CD4-positive, alpha-beta T cell treated with Interleukin-17A for 4 hours (primary cell): Measurements from ENCODE around the gene USP7.
"Not testable (repeated sequence)": the region's sequence is repeated elsewhere in the genome, so short reads cannot be mapped to it uniquely, and the experiment has no call there.

Experiments used
- DNase-seq: peaks from one replicate; pipeline ENCODE4 v3.0.0-alpha.2; 2020; ENCODE audit warnings: mixed read lengths

Gene USP7

GRCh38 chr16:8921347-8921984 lies 42.2 kb downstream of the USP7 start:
- no peak for DNase-seq

- DNase-seq, result no peak
Measured at GRCh38 chr16:8920645-8921346, 42.9 kb downstream of the USP7 start.

GRCh38 chr16:8919934-8920462 lies 43.7 kb downstream of the USP7 start:
- peak; percentile 19 for DNase-seq

- DNase-seq, result no peak
Measured at GRCh38 chr16:8919089-8919933, 44.4 kb downstream of the USP7 start.

GRCh38 chr16:8917336-8917735 lies 46.4 kb downstream of the USP7 start:
- DNase-seq, result not testable (repeated sequence)

- no peak for DNase-seq
Measured at GRCh38 chr16:8916541-8917225, 47.0 kb downstream of the USP7 start.

GRCh38 chr16:8915722-8916301 lies 47.9 kb downstream of the USP7 start:
- DNase-seq, result no peak

- DNase-seq, result no peak
Measured at GRCh38 chr16:8914098-8914497, 49.6 kb downstream of the USP7 start.

GRCh38 chr16:8912793-8913192 lies 50.9 kb downstream of the USP7 start:
- no peak for DNase-seq

GRCh38 chr16:8910811-8911210 lies 52.9 kb downstream of the USP7 start:
- DNase-seq, result no peak

- no peak for DNase-seq
Measured at GRCh38 chr16:8908810-8909468, 54.8 kb downstream of the USP7 start.

GRCh38 chr16:8907096-8907495 lies 56.6 kb downstream of the USP7 start:
- DNase-seq, result no peak

- DNase-seq, result no peak
Measured at GRCh38 chr16:8905795-8906591, 57.7 kb downstream of the USP7 start.

GRCh38 chr16:8905168-8905762 lies 58.4 kb downstream of the USP7 start:
- DNase-seq, result no peak

GRCh38 chr16:8904018-8904430 lies 59.7 kb downstream of the USP7 start:
- DNase-seq, result no peak

- no peak for DNase-seq
Measured at GRCh38 chr16:8903004-8903403, 60.7 kb downstream of the USP7 start.

GRCh38 chr16:8901320-8901861 lies 62.3 kb downstream of the USP7 start:
- DNase-seq, result no peak

- DNase-seq, result no peak
Measured at GRCh38 chr16:8900343-8900742, 63.4 kb downstream of the USP7 start.

GRCh38 chr16:8899709-8900317 lies 63.9 kb downstream of the USP7 start:
- DNase-seq, result no peak
